Thoracic aorta (tissue), 2 donors: ENCODE data around the gene FRMD3. TPM values are rescaled to one million over a fixed set of nuclear protein-coding genes. Genes with fewer than 3 reads are reported as not detected.
"Not testable (repeated sequence)": the region's sequence is repeated elsewhere in the genome, so short reads cannot be mapped to it uniquely, and the experiment has no call there.

ENCODE experiments used
- ATAC-seq: fragments of 150-250 bp; one replicate; pipeline ENCODE4 v1.8.0; 2017; ENCODE audit warnings: low read depth; ENCODE audit not compliant: insufficient number of reproducible peaks, low FRiP score
- DNase-seq: peaks from one replicate; pipeline ENCODE4 v3.0.0-alpha.2; 2020; ENCODE audit warnings: low spot score
- H3K27ac ChIP-seq, 2 donors: fragments of 200-600 bp; sonication (generic); 1 replicate in 1 of 2; 2 replicates in 1 of 2; pipeline ENCODE4 v1.5.1; 2016; ENCODE audit warnings: mild to moderate bottlenecking in 2 of 2, moderate library complexity in 2 of 2
- H3K27me3 ChIP-seq: fragments of 200-600 bp; sonication (generic); replicated peaks from 2 replicates; pipeline ENCODE4 v1.6.0; 2016; ENCODE audit warnings: mild to moderate bottlenecking; ENCODE audit not compliant: insufficient read depth
- H3K36me3 ChIP-seq: fragments of 200-600 bp; sonication (generic); one replicate; pipeline ENCODE4 v1.5.1; 2016
- H3K4me1 ChIP-seq, 2 donors: fragments of 200-600 bp; sonication (generic); 1 replicate in 1 of 2; 2 replicates in 1 of 2; pipeline versions ENCODE4 v1.5.1 to v1.6.0; 2016; ENCODE audit warnings: low read depth in 2 of 2, mild to moderate bottlenecking in 1 of 2; ENCODE audit not compliant: control insufficient read depth in 1 of 2
- H3K4me3 ChIP-seq: fragments of 200-600 bp; sonication (generic); 2 replicates; pipeline ENCODE4 v1.5.1; 2016; ENCODE audit warnings: mild to moderate bottlenecking
- H3K9me3 ChIP-seq: fragments of 200-600 bp; sonication (generic); 2 replicates; pipeline ENCODE4 v1.5.1; 2016
- CTCF ChIP-seq: fragments of 200-600 bp; sonication (generic); IDR thresholded peaks from one replicate; pipeline ENCODE4 v1.5.1; 2019; ENCODE audit warnings: antibody characterized with exemption
- total RNA-seq, 2 donors: library from RNA; depleted of rRNA; stranded (reverse); fragments of >200 nt; gene quantifications; one replicate each; pipeline versions ENCODE4 v1.1.0 to v1.2.3, GENCODE V29; 2016

FRMD3 gene
- total RNA-seq, 2 donors from 2014 or later = 5.2 to 6.2 TPM

GRCh38 chr9:83367326-83367725, 170.9 kb downstream of the FRMD3 start:
- Histone ChIP-seq H3K27me3 (no peaks in the 10 kb centered on the region), H3K4me1 (peaks cover 11 to 13% of the 10 kb centered on the region in 2 donors), H3K9me3 (no peaks in the 10 kb centered on the region), H3K4me3 (no peak overlapping the region), H3K27ac (no peak overlapping the region), H3K36me3 (no peaks in the 10 kb centered on the region)
- DNase-seq (no peak), ATAC-seq (no peak)
- TF ChIP-seq CTCF = no peak

- DNase-seq (no peak), ATAC-seq (no peak)
- Histone ChIP-seq H3K4me1 (peaks cover 11 to 13% of the 10 kb centered on the region in 2 donors), H3K9me3 (no peaks in the 10 kb centered on the region), H3K4me3 (no peak overlapping the region), H3K27me3 (no peaks in the 10 kb centered on the region), H3K27ac (no peak overlapping the region), H3K36me3 (no peaks in the 10 kb centered on the region)
- TF ChIP-seq CTCF = no peak
Measured at GRCh38 chr9:83362341-83362995, 175.7 kb downstream of the FRMD3 start.

- TF ChIP-seq CTCF = no peak
- H3K4me3 ChIP-seq = no peak overlapping the region
- no peaks in the 10 kb centered on the region for H3K4me1 ChIP-seq
- no peak overlapping the region for H3K27ac ChIP-seq
- H3K9me3 ChIP-seq = no peaks in the 10 kb centered on the region
- ATAC-seq = no peak
- no peaks in the 10 kb centered on the region for H3K36me3 ChIP-seq
- H3K27me3 ChIP-seq = no peaks in the 10 kb centered on the region
- no peak for DNase-seq
Measured at GRCh38 chr9:83359039-83359438, 179.2 kb downstream of the FRMD3 start.

- H3K36me3 ChIP-seq, H3K4me1 ChIP-seq, H3K27ac ChIP-seq, H3K9me3 ChIP-seq, H3K27me3 ChIP-seq, ATAC-seq, DNase-seq, H3K4me3 ChIP-seq: not testable (repeated sequence)
Measured at GRCh38 chr9:83358493-83358892, 179.7 kb downstream of the FRMD3 start.

- no peak overlapping the region for H3K27ac ChIP-seq
- TF ChIP-seq CTCF = no peak
- H3K4me3 ChIP-seq = no peak overlapping the region
- DNase-seq = no peak
- ATAC-seq = no peak
- H3K4me1 ChIP-seq = no peaks in the 10 kb centered on the region
- H3K9me3 ChIP-seq = no peaks in the 10 kb centered on the region
- H3K36me3 ChIP-seq = no peaks in the 10 kb centered on the region
- H3K27me3 ChIP-seq = no peaks in the 10 kb centered on the region
Measured at GRCh38 chr9:83355729-83356151, 182.5 kb downstream of the FRMD3 start.

- peak; percentile 6 for ATAC-seq
- no peaks in the 10 kb centered on the region for H3K4me1 ChIP-seq
- H3K27ac ChIP-seq = no peak overlapping the region
- H3K4me3 ChIP-seq = no peak overlapping the region
- H3K36me3 ChIP-seq = no peaks in the 10 kb centered on the region
- H3K9me3 ChIP-seq = no peaks in the 10 kb centered on the region
- TF ChIP-seq CTCF = no peak
- H3K27me3 ChIP-seq = no peaks in the 10 kb centered on the region
- no peak for DNase-seq
Measured at GRCh38 chr9:83355024-83355444, 183.2 kb downstream of the FRMD3 start.
